HG03521 (cell line): ENCODE results near the gene PASK.
A peak's percentile ranks its signal among the peaks of the same experiment; 100 is the strongest.
"Not testable (repeated sequence)": the region's sequence is repeated elsewhere in the genome, so short reads cannot be mapped to it uniquely, and the experiment has no call there.

ENCODE experiments used
- ATAC-seq: cut with Tn5 transposase; IDR thresholded peaks from one replicate; pipeline ENCODE4 v1.9.1; 2021; ENCODE audit warnings: mild to moderate bottlenecking, moderate library complexity; ENCODE audit not compliant: unreplicated experiment

PASK gene

GRCh38 chr2:241148891-241149674 lies at the start of gene PASK:
Gene PASK, minus strand, starts transcription at chr2:241149472. Its CDS starts 6,440 bp downstream, at chr2:241143032.
- ATAC-seq, result peak; percentile 62

GRCh38 chr2:241198381-241199279 lies 49.4 kb upstream of the PASK start:
- ATAC-seq, result no peak

DNA sequence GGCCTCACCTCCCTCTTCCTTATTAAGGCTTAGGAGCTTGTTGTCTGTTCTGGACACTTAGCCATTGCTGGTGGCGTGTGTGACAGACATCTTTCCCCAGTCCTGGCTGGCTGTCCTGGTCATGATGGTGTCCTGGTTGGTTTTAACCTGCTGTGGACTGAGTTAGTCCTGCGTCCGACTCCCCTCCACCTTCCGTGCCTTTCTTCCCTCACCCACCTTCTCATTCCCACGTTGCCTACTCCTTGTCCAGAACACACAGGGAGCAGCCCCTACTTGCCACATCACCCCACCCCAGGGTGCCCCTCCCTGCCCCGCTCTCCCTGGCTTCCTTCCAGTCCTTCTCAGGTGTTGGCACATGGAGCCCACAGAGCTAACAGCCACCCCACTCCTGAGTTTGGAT lies 48.7 kb upstream of the PASK start:
- no peak for ATAC-seq

GRCh38 chr2:241197246-241197645 lies 48.0 kb upstream of the PASK start:
- ATAC-seq, result not testable (repeated sequence)

GRCh38 chr2:241195506-241196130 lies 46.3 kb upstream of the PASK start:
- ATAC-seq, result no peak

DNA sequence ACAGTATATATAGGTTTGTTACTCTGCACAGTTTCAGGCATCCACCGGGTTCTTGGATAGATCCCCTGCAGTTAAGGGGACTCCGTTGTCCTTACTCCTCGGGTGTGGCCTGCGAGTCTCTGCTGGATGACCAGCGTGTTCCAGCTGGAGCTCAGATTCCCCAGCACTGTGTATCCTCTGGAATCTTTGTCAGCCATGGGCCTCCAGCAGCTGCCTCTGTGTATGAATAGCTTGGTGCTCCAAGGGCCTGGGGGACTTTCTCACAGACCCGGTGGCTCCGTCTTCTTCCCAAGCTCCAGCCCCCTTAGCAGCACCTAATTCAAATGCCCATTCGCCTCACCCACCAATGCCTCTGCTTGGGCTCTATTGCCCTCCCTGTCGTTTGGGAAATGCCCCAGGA lies 45.5 kb upstream of the PASK start:
- no peak for ATAC-seq

- no peak for ATAC-seq
Measured at GRCh38 chr2:241193271-241193670, 44.0 kb upstream of the PASK start.

DNA sequence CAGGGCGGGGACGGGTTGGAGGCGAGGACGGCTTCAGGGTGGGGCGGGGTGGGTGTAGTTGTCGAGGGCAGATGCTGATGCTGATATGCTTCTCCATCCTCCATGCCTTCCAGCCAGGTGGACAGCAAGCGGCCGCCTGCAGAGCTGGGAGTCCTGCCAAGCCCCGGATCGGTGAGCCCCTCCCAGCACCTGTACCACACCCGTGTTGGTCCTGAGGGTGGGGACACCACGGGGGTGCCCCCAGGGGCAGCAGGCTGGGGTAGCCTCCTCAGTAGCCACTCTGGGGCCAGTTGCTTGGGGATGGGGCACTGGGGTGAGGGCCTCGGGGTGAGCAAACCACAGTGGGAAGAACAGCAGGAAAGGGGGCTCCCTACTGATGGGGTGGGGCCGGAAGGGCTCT lies 41.8 kb upstream of the PASK start:
- no peak for ATAC-seq

DNA sequence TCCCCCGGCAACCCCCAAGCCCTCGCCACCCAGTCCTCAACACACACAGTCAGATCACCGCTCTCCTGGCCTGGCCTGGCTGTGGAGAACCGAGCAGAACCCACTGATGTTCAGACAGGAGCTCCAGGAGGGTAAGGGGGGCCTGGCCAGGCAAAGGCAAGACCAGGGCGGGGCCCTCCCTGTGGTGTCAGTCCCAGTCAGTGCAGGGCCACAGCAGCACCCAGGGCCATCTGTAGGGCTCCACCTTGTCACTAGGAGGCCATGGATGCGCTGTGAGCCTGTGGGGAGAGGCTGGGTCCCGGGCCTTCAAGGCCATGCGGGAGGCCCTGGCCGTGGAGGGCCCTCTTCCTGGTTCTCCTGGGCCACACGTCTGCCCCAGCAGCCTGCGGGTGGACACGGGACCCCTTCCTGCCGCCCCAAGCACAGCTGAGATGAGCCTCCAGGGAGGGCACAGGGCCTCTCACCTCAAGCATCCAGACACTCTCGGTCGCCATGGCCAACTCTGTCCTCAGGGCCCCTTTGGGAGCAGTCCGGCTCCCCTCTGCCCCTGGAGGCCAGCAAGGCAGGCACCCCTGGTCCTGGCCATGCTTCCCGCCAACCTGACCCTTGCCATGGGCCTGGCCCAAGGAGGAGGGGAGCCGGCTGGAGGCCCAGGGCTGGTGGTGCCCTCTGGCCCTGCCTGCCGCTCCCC lies 41.2 kb upstream of the PASK start:
- ATAC-seq, result no peak

DNA sequence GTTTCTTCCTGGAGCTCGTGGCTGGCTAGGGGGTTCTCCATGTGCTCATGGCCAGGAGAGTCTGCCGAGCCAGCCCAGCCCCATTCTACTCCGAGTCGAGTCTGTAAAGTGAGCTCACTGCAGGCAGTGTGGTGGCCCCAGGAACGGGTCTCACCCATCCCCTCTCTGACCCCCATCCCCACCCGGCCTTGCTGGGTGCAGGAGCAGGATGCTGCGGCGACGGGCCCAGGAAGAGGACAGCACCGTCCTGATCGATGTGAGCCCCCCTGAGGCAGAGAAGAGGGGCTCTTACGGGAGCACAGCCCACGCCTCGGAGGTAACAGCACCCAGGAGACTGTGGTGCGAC lies 40.6 kb upstream of the PASK start:
- no peak for ATAC-seq

- no peak for ATAC-seq
Measured at GRCh38 chr2:241189093-241189855, 40.0 kb upstream of the PASK start.

GRCh38 chr2:241188361-241189092 lies 39.3 kb upstream of the PASK start, which contains the start of gene ANO7:
Gene ANO7, plus strand, starts transcription at chr2:241188677. Its CDS starts 1,387 bp downstream, at chr2:241190064.
- no peak for ATAC-seq

- ATAC-seq, result no peak
Measured at GRCh38 chr2:241187918-241188234, 38.6 kb upstream of the PASK start.

DNA sequence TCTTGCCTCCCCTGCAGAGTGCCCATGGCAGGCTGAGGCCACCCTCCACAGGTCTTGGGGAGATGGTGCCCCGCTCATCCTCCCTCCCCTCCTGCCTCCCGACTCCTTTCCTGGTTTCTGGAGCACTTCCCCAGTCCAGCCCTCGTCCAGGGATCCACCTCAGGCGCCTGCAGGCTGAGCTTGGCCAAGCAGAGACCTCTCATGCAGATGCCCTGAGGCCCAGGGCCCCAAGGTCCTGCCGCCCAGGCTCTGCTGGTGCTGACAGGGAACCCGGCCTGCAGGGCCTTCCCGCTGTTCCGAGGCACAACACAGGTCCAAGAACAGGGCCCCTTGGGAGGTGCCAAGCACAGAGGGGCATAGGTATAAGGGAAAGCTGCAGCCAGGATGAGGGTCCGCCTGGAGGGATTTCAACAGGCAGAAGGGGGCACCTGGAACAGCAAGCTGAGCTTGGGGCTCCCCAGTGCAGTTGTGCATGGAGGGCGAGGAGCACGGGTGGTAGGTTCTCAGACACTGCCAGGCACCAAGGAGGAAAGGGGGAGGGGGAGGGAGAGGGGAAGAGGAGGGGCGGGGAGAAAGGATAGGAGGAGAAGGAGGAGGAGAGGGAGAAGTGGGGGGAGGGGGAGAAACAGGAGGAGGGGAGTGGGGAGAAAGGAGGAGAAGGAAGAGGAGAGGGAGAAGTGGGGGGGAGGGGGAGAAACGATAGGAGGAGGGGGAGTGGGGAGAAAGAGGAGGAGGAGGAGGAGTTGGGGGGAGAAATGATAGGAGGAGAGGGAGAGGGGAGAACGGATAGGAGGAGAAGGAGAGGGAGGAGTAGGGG lies 38.0 kb upstream of the PASK start:
- ATAC-seq, result no peak

DNA sequence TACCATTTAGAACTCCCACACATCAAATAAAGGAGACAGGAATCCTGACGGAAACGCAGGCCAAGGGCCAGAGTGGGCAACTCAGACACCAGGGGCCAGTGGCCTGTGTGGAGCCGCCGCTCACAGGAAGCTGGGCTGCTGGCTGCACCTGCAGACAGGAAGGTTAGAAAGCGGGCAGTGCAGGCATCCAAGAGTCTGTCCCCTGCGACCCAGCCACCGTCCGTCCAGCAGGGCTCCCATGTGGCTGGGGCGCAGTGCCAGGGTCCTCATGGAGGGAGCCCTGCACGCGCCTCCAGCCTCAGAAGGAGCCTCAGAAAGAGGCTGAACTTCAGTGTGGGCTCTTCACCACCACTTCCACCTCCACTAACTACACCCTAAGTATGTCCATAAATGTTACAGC lies 36.7 kb upstream of the PASK start:
- ATAC-seq, result no peak

DNA sequence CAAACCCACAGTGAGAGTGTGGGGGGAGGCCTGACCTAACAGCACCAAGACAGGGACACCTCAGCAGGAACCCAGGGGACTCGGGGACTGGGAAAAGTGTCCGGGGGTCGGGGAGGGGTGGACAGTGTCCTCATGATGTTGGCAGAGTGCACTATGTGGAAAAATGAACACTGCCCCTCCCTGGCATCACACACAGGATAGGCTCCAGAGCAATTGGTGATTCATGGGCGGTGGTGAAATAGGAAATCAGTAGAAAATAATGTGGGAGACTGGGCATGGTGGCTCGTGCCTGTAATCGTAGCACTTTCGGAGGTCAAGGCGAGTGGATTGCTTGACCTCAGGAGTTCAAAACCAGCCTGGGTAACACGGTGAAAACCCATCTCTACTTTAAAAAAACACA lies 35.6 kb upstream of the PASK start:
- ATAC-seq, result no peak

- no peak for ATAC-seq
Measured at GRCh38 chr2:241183221-241183620, 33.9 kb upstream of the PASK start.

- no peak for ATAC-seq
Measured at GRCh38 chr2:241182531-241183133, 33.4 kb upstream of the PASK start.
